Stimulated activated CD4-positive, alpha-beta T cell treated with anti-CD3 and anti-CD28 coated beads, Interleukin-1b, Interleukin-23, amount 100 ng/mL, for 24 hours (primary cell): Measurements from ENCODE around the gene ERGIC1.
"Not testable (repeated sequence)": the region's sequence is repeated elsewhere in the genome, so short reads cannot be mapped to it uniquely, and the experiment has no call there.

Experiments used
- DNase-seq, 4 experiments: peaks; one replicate each; pipeline ENCODE4 v3.0.0-alpha.2; 2020; ENCODE audit warnings: low read depth in 4 of 4, low spot score in 1 of 4

The ERGIC1 gene

GRCh38 chr5:172846249-172846648 is 12.2 kb downstream of the ERGIC1 start:
- DNase-seq: no peak

- no peak for DNase-seq
Observed at GRCh38 chr5:172846677-172847076, 12.6 kb downstream of the ERGIC1 start.

GRCh38 chr5:172847584-172847983 is 13.5 kb downstream of the ERGIC1 start:
- DNase-seq: not testable (repeated sequence)

- no peak for DNase-seq
Observed at GRCh38 chr5:172848419-172848818, 14.4 kb downstream of the ERGIC1 start.

- no peak for DNase-seq
Observed at GRCh38 chr5:172849606-172850453, 15.8 kb downstream of the ERGIC1 start.

- no peak for DNase-seq
Observed at GRCh38 chr5:172850454-172850797, 16.4 kb downstream of the ERGIC1 start.

- DNase-seq: not testable (repeated sequence)
Observed at GRCh38 chr5:172851254-172851653, 17.2 kb downstream of the ERGIC1 start.

GRCh38 chr5:172852490-172853354 is 18.7 kb downstream of the ERGIC1 start:
- no peak for DNase-seq

GRCh38 chr5:172853355-172853975 is 19.4 kb downstream of the ERGIC1 start:
- DNase-seq: no peak

- DNase-seq: no peak
Observed at GRCh38 chr5:172854451-172854871, 20.4 kb downstream of the ERGIC1 start.

- no peak for DNase-seq
Observed at GRCh38 chr5:172854971-172855370, 20.9 kb downstream of the ERGIC1 start.

- no peak for DNase-seq
Observed at GRCh38 chr5:172855597-172856292, 21.7 kb downstream of the ERGIC1 start.

- DNase-seq: no peak
Observed at GRCh38 chr5:172856336-172856735, 22.3 kb downstream of the ERGIC1 start.

GRCh38 chr5:172857982-172858381 is 23.9 kb downstream of the ERGIC1 start:
- no peak for DNase-seq

- DNase-seq: no peak
Observed at GRCh38 chr5:172858511-172858989, 24.5 kb downstream of the ERGIC1 start.

GRCh38 chr5:172858990-172859811 is 25.1 kb downstream of the ERGIC1 start:
- DNase-seq: no peak

- DNase-seq: no peak
Observed at GRCh38 chr5:172859966-172860365, 25.9 kb downstream of the ERGIC1 start.

- DNase-seq: no peak
Observed at GRCh38 chr5:172860520-172861443, 26.7 kb downstream of the ERGIC1 start.

GRCh38 chr5:172861461-172861860 is 27.4 kb downstream of the ERGIC1 start:
- no peak for DNase-seq
